K562 (cell line): ENCODE results near the gene THG1L. TPM values are rescaled to one million over a fixed set of nuclear protein-coding genes. Genes with fewer than 3 reads are reported as not detected.

Source experiments
- ATAC-seq: fragments of 200-7000 bp; cut with Tn5 transposase; 3 replicates; pipeline ENCODE4 v1.9.1; 2020; ENCODE audit warnings: moderate library complexity
- BruUV-seq: library from RNA; stranded (reverse); fragments of 400-500 nt; replicated peaks from 2 replicates; lab custom pipeline; 2021; lab: Mats Ljungman, UMichigan
- CTCF ChIA-PET: fragments of 300-600 bp; formaldehyde crosslinking; extraction: SDS; loops from one replicate; lab custom pipeline; 2021; ENCODE audit warnings: low intra/inter-chr PET ratio; lab: Yijun Ruan, JAX
- POLR2A ChIA-PET: fragments of 300-600, 350-650 bp; sonication (Branson Sonifier 250); formaldehyde crosslinking; extraction: SDS; loops from one replicate; lab custom pipeline; 2021; ENCODE audit warnings: antibody characterized with exemption, inconsistent platforms; lab: Yijun Ruan, JAX
- DNase-seq, 4 experiments: peaks; one replicate each; pipeline versions ENCODE4 v3.0.0 to v3.0.0-alpha.2; 2011 to 2018; ENCODE audit warnings: low spot score in 3 of 4, mixed read lengths in 3 of 4; ENCODE audit errors: extremely low read depth in 1 of 4
- FAIRE-seq: peaks from 2 replicates; lab custom pipeline; 2011; peaks lifted over from hg19 to GRCh38; lab: Jason Lieb, UNC
- H2AFZ ChIP-seq: 2 replicates; pipeline ENCODE4 v1.6.0; 2011; ENCODE audit warnings: low read depth, low read length, control low read depth, inconsistent platforms
- H3K27ac ChIP-seq: fragments of 200-600 bp; 3 replicates; pipeline ENCODE4 v1.8.0; 2011; ENCODE audit warnings: low read depth, mild to moderate bottlenecking, control low read depth, inconsistent platforms, low read length, moderate library complexity, mixed read lengths; ENCODE audit errors: extremely low read depth
- H3K27me3 ChIP-seq, 2 experiments: fragments of 300-600 bp in 1 of 2; 2 replicates in 1 of 2; 3 replicates in 1 of 2; pipeline versions ENCODE4 v1.6.0 to v1.8.0; 2011; ENCODE audit warnings: inconsistent platforms in 2 of 2, low read length in 2 of 2, mild to moderate bottlenecking in 1 of 2, mixed read lengths in 1 of 2, moderate library complexity in 1 of 2; ENCODE audit not compliant: control insufficient read depth in 2 of 2, insufficient read depth in 2 of 2
- H3K36me3 ChIP-seq: fragments of 300-600 bp; 3 replicates; pipeline ENCODE4 v1.8.0; 2011; ENCODE audit warnings: mild to moderate bottlenecking, low read length, inconsistent platforms; ENCODE audit not compliant: control insufficient read depth, insufficient read depth
- H3K4me1 ChIP-seq, 2 experiments: fragments of 200-600 bp in 1 of 2; replicated peaks in 1 of 2; 2 replicates in 1 of 2; 3 replicates in 1 of 2; pipeline versions ENCODE4 v1.5.1 to v1.8.0; 2011; ENCODE audit warnings: inconsistent platforms in 2 of 2, low read length in 2 of 2, mild to moderate bottlenecking in 1 of 2, mixed read lengths in 1 of 2, moderate library complexity in 1 of 2; ENCODE audit not compliant: control insufficient read depth in 2 of 2, insufficient read depth in 2 of 2
- H3K4me2 ChIP-seq: 2 replicates; pipeline ENCODE4 v1.6.1; 2011; ENCODE audit warnings: low read length, control low read depth, inconsistent platforms, mixed read lengths; ENCODE audit not compliant: insufficient read depth
- H3K4me3 ChIP-seq: fragments of 200-600 bp; sonication (generic), shearing (Covaris generic); 2 replicates; pipeline ENCODE4 v1.5.1; 2016; ENCODE audit warnings: control low read depth, inconsistent platforms
- H3K79me2 ChIP-seq: fragments of 200-600 bp; 3 replicates; pipeline ENCODE4 v1.8.0; 2011; ENCODE audit warnings: low read length, inconsistent platforms; ENCODE audit not compliant: control insufficient read depth, insufficient read depth
- H3K9ac ChIP-seq, 2 experiments: 2 replicates each; pipeline versions ENCODE4 v1.6.0 to v1.6.1; 2011; ENCODE audit warnings: low read depth in 2 of 2, low read length in 2 of 2, control low read depth in 1 of 2, inconsistent platforms in 1 of 2, mild to moderate bottlenecking in 1 of 2, mixed read lengths in 1 of 2; ENCODE audit not compliant: insufficient read depth in 1 of 2
- H3K9me1 ChIP-seq: one replicate; pipeline ENCODE4 v1.6.0; 2011; ENCODE audit warnings: inconsistent platforms, mild to moderate bottlenecking, low read length, moderate library complexity; ENCODE audit not compliant: control insufficient read depth, insufficient read depth
- H3K9me3 ChIP-seq: replicated peaks from 2 replicates; pipeline ENCODE4 v1.5.1; 2011; ENCODE audit warnings: low read depth, low read length, inconsistent platforms; ENCODE audit not compliant: control insufficient read depth, insufficient read depth
- H4K20me1 ChIP-seq: replicated peaks from 2 replicates; pipeline ENCODE4 v1.6.1; 2011; ENCODE audit warnings: low read length, inconsistent platforms, mixed read lengths; ENCODE audit not compliant: control insufficient read depth, insufficient read depth
- ARID2 ChIP-seq: fragments of 450-650 bp; IDR thresholded peaks from 2 replicates; pipeline ENCODE4 v1.6.1; 2017; ENCODE audit warnings: antibody characterized with exemption, mild to moderate bottlenecking
- CBX2 ChIP-seq: fragments of 200-600 bp; sonication (generic); IDR thresholded peaks from one replicate; pipeline ENCODE4 v1.6.1; 2012; ENCODE audit warnings: mild to moderate bottlenecking, low read length, inconsistent platforms; ENCODE audit not compliant: insufficient read depth, poor library complexity, severe bottlenecking
- GTF2A2 ChIP-seq: IDR thresholded peaks from 2 replicates; pipeline ENCODE4 v1.6.1; 2016; ENCODE audit warnings: mild to moderate bottlenecking, missing genetic modification characterization, missing compliant biosample characterization
- NR3C1 ChIP-seq: sonication (generic); formaldehyde crosslinking; IDR thresholded peaks from 2 replicates; pipeline ENCODE4 v1.8.1; 2022; ENCODE audit warnings: missing genetic modification reagents
- RBM25 ChIP-seq: fragments of 200-400 bp; formaldehyde crosslinking; IDR thresholded peaks from 2 replicates; pipeline ENCODE4 v1.6.1; 2018; ENCODE audit warnings: low read length, low read depth, moderate library complexity; ENCODE audit not compliant: severe bottlenecking
- WGBS: fragments of 100-300 bp; shearing (Covaris generic); methylation state at CpG from one replicate; pipeline ENCODE4 v1.1.6; 2016; ENCODE audit warnings: low coverage, mixed read lengths; ENCODE audit not compliant: insufficient coverage; ENCODE audit errors: missing lambda C conversion rate; 5-methylcytosine and 5-hydroxymethylcytosine counted together
- in situ Hi-C: fragments of 300-500 bp; cut with MboI; formaldehyde crosslinking; loops from 4 replicates; pipeline ENCODE4 v1.15.0; 2018; ENCODE audit warnings: inconsistent platforms, mixed read lengths
- intact Hi-C: fragments of 100-400 bp; cut with micrococcal nuclease; formaldehyde crosslinking; loops from 2 replicates; pipeline ENCODE4 v1.14.2; 2022
- polyA plus RNA-seq, 8 experiments: library from polyadenylated mRNA; depleted of rRNA in 4 of 8; stranded (reverse) in 5 of 8; unstranded in 3 of 8; fragments of >200 nt; fragmentation: Nextera tagmentation in 2 of 8; fragmentation: Illumina TruSeq in 1 of 8; extraction: Ambion mirVana in 2 of 8; extraction: Trizol in 1 of 8; gene quantifications; 2 replicates each; pipeline versions ENCODE4 v1.2.1 to v1.2.3, GENCODE V29; 2011 to 2014; ENCODE audit warnings: inconsistent platforms in 1 of 8, missing spikeins in 1 of 8
- total RNA-seq, 7 experiments: library from RNA; depleted of rRNA in 6 of 7; stranded (reverse); fragments of >200 nt in 6 of 7; fragmentation: Illumina TruSeq in 2 of 7; extraction: Trizol in 2 of 7; gene quantifications; 2 replicates each; pipeline versions ENCODE4 v1.2.1 to v1.2.3, GENCODE V29; 2011 to 2021; ENCODE audit warnings: low replicate concordance in 1 of 7

The THG1L gene
- total and polyA plus RNA-seq, 9 of the 15 experiments (the other 6 are each of a cell fraction or from before 2014, with no cell fraction given): 21.8 to 40.7 (median 28.0) TPM

DNA sequence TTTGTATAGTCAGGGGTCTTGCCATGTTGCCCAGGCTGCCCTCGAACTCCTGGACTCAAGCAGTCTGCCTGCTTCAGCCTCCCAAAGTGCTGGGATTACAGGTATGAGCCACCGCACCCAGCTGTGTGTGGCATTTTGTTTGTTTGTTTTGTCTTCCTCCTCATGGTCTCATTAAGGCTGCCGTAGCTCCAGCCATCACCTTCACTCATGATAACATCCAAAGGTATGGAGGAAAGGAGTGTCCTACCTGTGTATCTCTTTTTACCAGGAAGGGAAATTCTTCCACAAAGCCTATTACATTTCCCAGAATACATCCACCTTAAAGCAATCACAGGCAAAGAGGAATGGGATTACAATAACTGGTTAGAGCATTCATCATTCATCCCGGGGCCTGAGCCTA, 39.4 kb downstream of the THG1L start:
- TF ChIP-seq RBM25 (peak; percentile 84), NR3C1 (CRISPR knock-in tag) (no peak), ARID2 (no peak)
- TF ChIP-seq, all 486 proteins: peak for 1
- Histone ChIP-seq H3K79me2 (no peaks in the 10 kb centered on the region), H3K27ac (no peak overlapping the region), H3K4me2 (no peak overlapping the region), H3K9me3 (no peaks in the 10 kb centered on the region), H2AFZ (no peak overlapping the region), H3K4me1 (no peaks in the 10 kb centered on the region), H4K20me1 (no peaks in the 10 kb centered on the region), H3K36me3 (no peaks in the 10 kb centered on the region), H3K4me3 (no peak overlapping the region), H3K27me3 (peaks cover 34 to 56% of the 10 kb centered on the region in 2 experiments), H3K9ac (no peak overlapping the region), H3K9me1 (no peaks in the 10 kb centered on the region)
- intact Hi-C loops: no loop called here
- 5% methylated on average over 4 of the region's 4 CpGs for WGBS
- ChIA-PET CTCF (no interaction called here), POLR2A (interaction anchor here (0.5 kb wide), 1 partner anchor 1690 kb away, joined by 3 read pairs; no protein-coding TSS in a partner anchor)
- no peak for FAIRE-seq
- DNase-seq: no peak
- no peak for ATAC-seq
- in situ Hi-C loops: no loop called here
- no TSS peak for BruUV-seq

DNA sequence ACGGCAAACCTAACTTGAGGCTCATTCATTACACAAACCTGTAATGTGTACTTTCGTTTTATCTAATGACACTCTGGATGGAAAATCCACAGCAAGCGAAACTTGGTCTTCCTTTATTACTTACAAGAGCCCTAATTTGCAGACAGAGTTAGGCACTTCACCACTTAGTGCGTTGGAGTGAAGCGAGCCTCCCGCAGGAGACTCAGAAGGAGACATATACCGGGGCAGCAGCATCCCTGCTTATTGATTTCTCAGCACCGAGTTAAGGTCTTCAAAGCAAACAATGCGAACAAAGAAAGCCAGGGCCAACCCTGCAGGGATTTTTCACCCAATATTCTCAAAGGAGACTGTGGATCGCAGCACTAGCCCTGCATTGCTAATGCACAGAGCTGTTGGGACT, 40.9 kb downstream of the THG1L start:
- ChIA-PET CTCF (no interaction called here), POLR2A (interaction anchor here (0.6 to 1.3 kb wide), 3 partner anchors 10 to 88 kb away, joined by 3 to 6 read pairs (median 3); no protein-coding TSS in a partner anchor)
- Histone ChIP-seq H3K79me2 (no peaks in the 10 kb centered on the region), H3K9me1 (no peaks in the 10 kb centered on the region), H3K27ac (no peak overlapping the region), H3K4me2 (no peak overlapping the region), H3K9me3 (no peaks in the 10 kb centered on the region), H4K20me1 (no peaks in the 10 kb centered on the region), H3K9ac (no peak overlapping the region), H3K36me3 (no peaks in the 10 kb centered on the region), H3K27me3 (peaks cover 29 to 61% of the 10 kb centered on the region in 2 experiments), H3K4me1 (no peaks in the 10 kb centered on the region), H3K4me3 (no peak overlapping the region), H2AFZ (no peak overlapping the region)
- DNase-seq (no peak), FAIRE-seq (no peak), ATAC-seq (peak; percentile 43; the same call in 1 of the 3 replicates)
- in situ Hi-C loops (no loop called here), intact Hi-C loops (no loop called here)
- peak; percentile 72 for TF ChIP-seq CBX2
- TF ChIP-seq GTF2A2: no peak
- no TSS peak for BruUV-seq
- 2% methylated on average over 10 of the region's 10 CpGs for WGBS
